ENCODE data around the gene CYB561. TPM values are rescaled to one million over a fixed set of nuclear protein-coding genes. Genes with fewer than 3 reads are reported as not detected.
A peak's percentile ranks its signal among the peaks of the same experiment; 100 is the strongest.

The CYB561 gene
- polyA plus RNA-seq, 3 donors, result 5.2 to 11.8 (median 8.3) TPM

DNA sequence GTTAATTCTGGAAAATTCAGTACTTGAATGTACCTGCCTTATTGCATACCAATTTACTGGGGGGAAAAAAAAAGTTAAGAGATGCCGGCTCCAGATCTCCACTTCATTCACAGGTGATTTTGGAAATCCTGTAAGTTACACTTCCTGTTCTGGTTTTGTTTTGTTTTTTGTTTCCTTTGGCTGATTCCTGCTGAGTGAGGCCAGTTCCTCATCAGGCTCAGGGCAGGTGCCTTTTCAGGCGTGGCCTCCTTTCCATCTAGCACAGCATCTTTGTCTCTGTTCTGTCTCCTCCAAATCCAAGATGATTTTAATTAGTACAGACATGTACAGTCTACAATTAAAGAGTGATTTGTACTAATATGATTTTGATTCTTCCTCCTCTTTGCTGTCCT, 19.2 kb downstream of the CYB561 start:
- Mint-ChIP-seq H3K9me3 (peaks cover 0 to 3% (median 0%) of the 10 kb centered on the region in 7 donors), H3K27me3 (ENCODE audit: low read depth in 3 of 3) (peaks cover 0 to 4% (median 3%) of the 10 kb centered on the region in 3 donors), H3K4me3 (no peak overlapping the region), H3K36me3 (no peaks in the 10 kb centered on the region), H3K27ac (no peak overlapping the region), H3K4me1 (peaks cover 7% of the 10 kb centered on the region)
- no peaks in the 10 kb centered on the region for H4K20me1 ChIP-seq (ENCODE audit: insufficient read depth, low read length)
- H3K4me1 ChIP-seq (ENCODE audit: control insufficient read depth in 1 of 2, insufficient read depth in 2 of 2, low read length in 2 of 2), result no peaks in the 10 kb centered on the region
- WGBS (ENCODE audit: insufficient coverage), result no CpG with 5 or more reads among the region's 2 CpGs
- DNase-seq, result no peak
- intact Hi-C loops (cut with micrococcal nuclease), result loop anchor here in 1 of 2 donors (5.0 kb wide), 1 partner anchor 185 kb away; no protein-coding TSS in a partner anchor
- H3K27me3 ChIP-seq (ENCODE audit: control insufficient read depth in 2 of 2, insufficient read depth in 2 of 2, low read length in 2 of 2), result no peaks in the 10 kb centered on the region
- H3K4me3 ChIP-seq (replicated peaks in 1 of 3; ENCODE audit: low read depth in 2 of 3, low read length in 3 of 3), result no peak overlapping the region
- no peaks in the 10 kb centered on the region for H3K9me3 ChIP-seq (replicated peaks in 1 of 2; ENCODE audit: control insufficient read depth in 1 of 2, insufficient read depth in 1 of 2, low read length in 2 of 2)
- H2AFZ ChIP-seq (ENCODE audit: insufficient read depth, low read depth, low read length, poor library complexity, severe bottlenecking), result no peak overlapping the region
- H3K4me2 ChIP-seq (replicated peaks; ENCODE audit: extremely low read depth, low read length, poor library complexity, severe bottlenecking), result no peak overlapping the region
- no peak overlapping the region for H3K9ac ChIP-seq (ENCODE audit: insufficient read depth, low read length, poor library complexity, severe bottlenecking)
- H3K79me2 ChIP-seq (ENCODE audit: insufficient read depth, low read length), result no peaks in the 10 kb centered on the region
- TF ChIP-seq, protein P1, sequence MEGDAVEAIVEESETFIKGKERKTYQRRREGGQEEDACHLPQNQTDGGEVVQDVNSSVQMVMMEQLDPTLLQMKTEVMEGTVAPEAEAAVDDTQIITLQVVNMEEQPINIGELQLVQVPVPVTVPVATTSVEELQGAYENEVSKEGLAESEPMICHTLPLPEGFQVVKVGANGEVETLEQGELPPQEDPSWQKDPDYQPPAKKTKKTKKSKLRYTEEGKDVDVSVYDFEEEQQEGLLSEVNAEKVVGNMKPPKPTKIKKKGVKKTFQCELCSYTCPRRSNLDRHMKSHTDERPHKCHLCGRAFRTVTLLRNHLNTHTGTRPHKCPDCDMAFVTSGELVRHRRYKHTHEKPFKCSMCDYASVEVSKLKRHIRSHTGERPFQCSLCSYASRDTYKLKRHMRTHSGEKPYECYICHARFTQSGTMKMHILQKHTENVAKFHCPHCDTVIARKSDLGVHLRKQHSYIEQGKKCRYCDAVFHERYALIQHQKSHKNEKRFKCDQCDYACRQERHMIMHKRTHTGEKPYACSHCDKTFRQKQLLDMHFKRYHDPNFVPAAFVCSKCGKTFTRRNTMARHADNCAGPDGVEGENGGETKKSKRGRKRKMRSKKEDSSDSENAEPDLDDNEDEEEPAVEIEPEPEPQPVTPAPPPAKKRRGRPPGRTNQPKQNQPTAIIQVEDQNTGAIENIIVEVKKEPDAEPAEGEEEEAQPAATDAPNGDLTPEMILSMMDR (IDR thresholded peaks at IDR 0.05), result no peak
- H3K36me3 ChIP-seq (replicated peaks in 1 of 2; ENCODE audit: control insufficient read depth in 1 of 2, insufficient read depth in 2 of 2, low read length in 2 of 2), result no peaks in the 10 kb centered on the region
- no peak overlapping the region for H3K27ac ChIP-seq (ENCODE audit: low read depth in 1 of 2, low read length in 2 of 2)

DNA sequence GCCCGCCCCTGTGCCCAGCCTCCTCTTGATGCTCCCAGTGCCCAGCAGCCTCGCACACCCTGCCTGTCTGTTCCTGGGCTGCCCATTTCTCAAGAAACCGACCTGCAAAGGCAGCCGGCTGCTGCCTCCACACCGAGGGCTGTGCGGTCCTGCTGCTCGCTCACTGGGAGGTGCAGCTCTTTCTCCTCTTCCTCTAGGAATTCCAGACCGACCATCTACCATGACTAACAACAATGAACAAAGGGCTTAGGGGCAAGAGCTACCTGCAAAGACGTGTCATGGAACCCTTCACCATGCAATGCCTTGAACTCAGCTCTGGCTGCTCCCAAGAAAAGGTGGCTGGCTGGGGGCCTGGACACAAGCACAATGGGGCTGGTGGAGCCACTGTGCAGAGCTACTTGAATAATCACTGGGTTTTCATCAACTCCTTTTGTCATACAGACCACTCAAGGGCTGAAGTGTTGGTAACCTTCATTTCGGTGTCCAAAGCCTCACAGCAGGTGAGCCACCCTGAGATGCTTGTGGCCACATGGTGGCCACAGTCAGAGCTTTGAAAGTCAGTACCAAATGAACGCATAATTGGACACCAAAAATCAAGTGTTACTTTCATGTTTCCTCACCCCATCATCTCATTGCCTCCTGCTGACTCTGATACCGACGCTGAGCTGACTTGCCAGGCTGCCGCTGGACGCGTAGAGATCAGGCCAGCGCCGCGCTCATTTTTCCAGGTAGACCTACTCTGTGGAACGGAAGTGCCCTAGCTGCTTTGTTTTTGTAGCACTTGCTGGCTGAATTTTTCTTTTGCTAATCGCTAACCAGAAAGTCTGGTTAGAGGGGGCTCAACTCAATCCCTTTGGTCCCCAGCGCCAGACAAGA, 19.8 kb downstream of the CYB561 start:
- Histone ChIP-seq H2AFZ (ENCODE audit: insufficient read depth, low read depth, low read length, poor library complexity, severe bottlenecking) (no peak overlapping the region), H3K4me1 (ENCODE audit: control insufficient read depth in 1 of 2, insufficient read depth in 2 of 2, low read length in 2 of 2) (no peaks in the 10 kb centered on the region), H3K36me3 (replicated peaks in 1 of 2; ENCODE audit: control insufficient read depth in 1 of 2, insufficient read depth in 2 of 2, low read length in 2 of 2) (no peaks in the 10 kb centered on the region), H3K79me2 (ENCODE audit: insufficient read depth, low read length) (no peaks in the 10 kb centered on the region), H3K9me3 (replicated peaks in 1 of 2; ENCODE audit: control insufficient read depth in 1 of 2, insufficient read depth in 1 of 2, low read length in 2 of 2) (no peaks in the 10 kb centered on the region), H4K20me1 (ENCODE audit: insufficient read depth, low read length) (no peaks in the 10 kb centered on the region), H3K9ac (ENCODE audit: insufficient read depth, low read length, poor library complexity, severe bottlenecking) (no peak overlapping the region), H3K27me3 (ENCODE audit: control insufficient read depth in 2 of 2, insufficient read depth in 2 of 2, low read length in 2 of 2) (no peaks in the 10 kb centered on the region), H3K27ac (ENCODE audit: low read depth in 1 of 2, low read length in 2 of 2) (no peak overlapping the region), H3K4me3 (replicated peaks in 1 of 3; ENCODE audit: low read depth in 2 of 3, low read length in 3 of 3) (no peak overlapping the region), H3K4me2 (replicated peaks; ENCODE audit: extremely low read depth, low read length, poor library complexity, severe bottlenecking) (no peak overlapping the region)
- TF ChIP-seq, protein P1 (IDR thresholded peaks at IDR 0.05), result no peak
- Mint-ChIP-seq H3K4me3 (peak overlapping the region in 1 of 2 donors; percentile 49), H3K27me3 (ENCODE audit: low read depth in 3 of 3) (peaks cover 0 to 4% (median 3%) of the 10 kb centered on the region in 3 donors), H3K9me3 (peaks cover 0 to 3% (median 0%) of the 10 kb centered on the region in 7 donors), H3K4me1 (peaks cover 7% of the 10 kb centered on the region), H3K36me3 (peaks cover 3% of the 10 kb centered on the region in 2 donors), H3K27ac (no peak overlapping the region)
- WGBS (ENCODE audit: insufficient coverage), result 98% methylated on average over 19 of the region's 22 CpGs
- no peak for DNase-seq
- intact Hi-C loops (cut with micrococcal nuclease), result loop anchor here in 1 of 2 donors (5.0 kb wide), 1 partner anchor 186 kb away; no protein-coding TSS in a partner anchor
